ENCODE measurements around the gene SLC22A5.

SLC22A5 gene

GRCh38 chr5:132368186-132368585 is 1.3 kb upstream of the SLC22A5 start:
- no peak for DNase-seq

- peak; percentile 37 for DNase-seq
Observed at GRCh38 chr5:132369007-132369473, 470 bp upstream of the SLC22A5 start.

- no peak for DNase-seq
Observed at GRCh38 chr5:132370181-132370970, 866 bp downstream of the SLC22A5 start.

GRCh38 chr5:132370971-132371602 is 1.6 kb downstream of the SLC22A5 start:
- no peak for DNase-seq

- DNase-seq, result no peak
Observed at GRCh38 chr5:132371603-132371994, 2.1 kb downstream of the SLC22A5 start.

- no peak for DNase-seq
Observed at GRCh38 chr5:132372127-132372526, 2.6 kb downstream of the SLC22A5 start.

GRCh38 chr5:132372542-132372941 is 3.0 kb downstream of the SLC22A5 start:
- DNase-seq, result no peak

GRCh38 chr5:132375957-132376356 is 6.4 kb downstream of the SLC22A5 start:
- DNase-seq, result no peak

- no peak for DNase-seq
Observed at GRCh38 chr5:132376694-132377641, 7.5 kb downstream of the SLC22A5 start.

GRCh38 chr5:132377738-132378137 is 8.2 kb downstream of the SLC22A5 start:
- no peak for DNase-seq

- DNase-seq, result no peak
Observed at GRCh38 chr5:132378580-132378979, 9.1 kb downstream of the SLC22A5 start.

- DNase-seq, result no peak
Observed at GRCh38 chr5:132380047-132380446, 10.5 kb downstream of the SLC22A5 start.

GRCh38 chr5:132380741-132381140 is 11.2 kb downstream of the SLC22A5 start:
- DNase-seq, result no peak

- DNase-seq, result no peak
Observed at GRCh38 chr5:132381614-132382013, 12.1 kb downstream of the SLC22A5 start.

GRCh38 chr5:132383261-132383660 is 13.8 kb downstream of the SLC22A5 start:
- no peak for DNase-seq

- no peak for DNase-seq
Observed at GRCh38 chr5:132383984-132384383, 14.5 kb downstream of the SLC22A5 start.

GRCh38 chr5:132384506-132385050 is 15.1 kb downstream of the SLC22A5 start:
- no peak for DNase-seq

- peak; percentile 8 for DNase-seq
Observed at GRCh38 chr5:132385326-132386105, 16.0 kb downstream of the SLC22A5 start.

GRCh38 chr5:132386644-132387286 is 17.3 kb downstream of the SLC22A5 start:
- DNase-seq, result peak; percentile 37

GRCh38 chr5:132387640-132388117 is 18.2 kb downstream of the SLC22A5 start:
- DNase-seq, result peak; percentile 25
